SK-N-SH treated with all-trans-retinoic acid at 6 μM for 48 hours (cell line): Measurements from ENCODE around the gene STOX1.
"Not testable (repeated sequence)": the region's sequence is repeated elsewhere in the genome, so short reads cannot be mapped to it uniquely, and the experiment has no call there.

Experiments used
- ATAC-seq: fragments of 200-7000 bp; cut with Tn5 transposase; 3 replicates; pipeline ENCODE4 v1.9.1; 2020; ENCODE audit warnings: mild to moderate bottlenecking, moderate library complexity
- BACH2 ChIP-seq: fragments of 250-450 bp; sonication (Bioruptor Pico); IDR thresholded peaks from 2 replicates; pipeline ENCODE4 v1.9.0; 2021; ENCODE audit warnings: mild to moderate bottlenecking, borderline replicate concordance
- CREB5 ChIP-seq: fragments of 250-450 bp; sonication (Bioruptor Pico); IDR thresholded peaks from 2 replicates; pipeline ENCODE4 v1.5.1; 2020; ENCODE audit warnings: low read depth, mild to moderate bottlenecking, moderate library complexity
- CSDC2 ChIP-seq: fragments of 250-450 bp; sonication (Bioruptor Pico); IDR thresholded peaks from 2 replicates; pipeline ENCODE4 v1.5.0; 2020; ENCODE audit warnings: mild to moderate bottlenecking, moderate library complexity
- CSRNP3 ChIP-seq: fragments of 250-450 bp; sonication (Bioruptor Pico); IDR thresholded peaks from 2 replicates; pipeline ENCODE4 v1.5.1; 2021; ENCODE audit warnings: mild to moderate bottlenecking, moderate library complexity
- ESRRG ChIP-seq: fragments of 250-450 bp; sonication (Bioruptor Pico); IDR thresholded peaks from 2 replicates; pipeline ENCODE4 v1.6.1; 2021; ENCODE audit warnings: mild to moderate bottlenecking
- GLIS3 ChIP-seq: fragments of 250-450 bp; sonication (Bioruptor Pico); IDR thresholded peaks from 2 replicates; pipeline ENCODE4 v1.5.0; 2020; ENCODE audit warnings: mild to moderate bottlenecking, moderate library complexity
- OSR1 ChIP-seq: fragments of 250-450 bp; sonication (Bioruptor Pico); IDR thresholded peaks from 2 replicates; pipeline ENCODE4 v1.8.0; 2022; ENCODE audit warnings: moderate library complexity, mild to moderate bottlenecking, inconsistent platforms
- RARB ChIP-seq: fragments of 250-450 bp; sonication (Bioruptor Pico); IDR thresholded peaks from 2 replicates; pipeline ENCODE4 v1.8.0; 2021; ENCODE audit warnings: mild to moderate bottlenecking, moderate library complexity
- SNAI2 ChIP-seq: fragments of 250-450 bp; sonication (Bioruptor Pico); IDR thresholded peaks from 2 replicates; pipeline ENCODE4 v1.5.0; 2020; ENCODE audit warnings: mild to moderate bottlenecking, moderate library complexity
- TCF4 ChIP-seq: fragments of 250-450 bp; sonication (Bioruptor Pico); IDR thresholded peaks from 2 replicates; pipeline ENCODE4 v1.8.0; 2021; ENCODE audit warnings: mild to moderate bottlenecking, moderate library complexity, borderline replicate concordance
- TOX ChIP-seq: fragments of 250-450 bp; sonication (Bioruptor Pico); IDR thresholded peaks from 2 replicates; pipeline ENCODE4 v1.8.0; 2021; ENCODE audit warnings: mild to moderate bottlenecking, moderate library complexity, borderline replicate concordance
- ZC3H10 ChIP-seq: fragments of 250-450 bp; sonication (Bioruptor Pico); IDR thresholded peaks from 2 replicates; pipeline ENCODE4 v1.5.1; 2021; ENCODE audit warnings: mild to moderate bottlenecking, moderate library complexity
- ZFP3 ChIP-seq: fragments of 250-450 bp; sonication (Bioruptor Pico); IDR thresholded peaks from 2 replicates; pipeline ENCODE4 v1.5.0; 2020; ENCODE audit warnings: mild to moderate bottlenecking, moderate library complexity
- ZFP30 ChIP-seq: fragments of 450-650 bp; formaldehyde crosslinking; IDR thresholded peaks from 2 replicates; pipeline ENCODE4 v1.5.0; 2022; ENCODE audit warnings: mild to moderate bottlenecking, moderate library complexity
- ZNF70 ChIP-seq: fragments of 450-650 bp; formaldehyde crosslinking; IDR thresholded peaks from 2 replicates; pipeline ENCODE4 v1.5.0; 2020; ENCODE audit warnings: mild to moderate bottlenecking, moderate library complexity
- ZNF8 ChIP-seq: fragments of 450-650 bp; formaldehyde crosslinking; IDR thresholded peaks from 2 replicates; pipeline ENCODE4 v1.5.0; 2020; ENCODE audit warnings: mild to moderate bottlenecking, moderate library complexity
- TF ChIP-seq, protein P1 (sequence below): fragments of 250-450 bp; sonication (Bioruptor Pico); IDR thresholded peaks from 2 replicates; pipeline ENCODE4 v1.5.0; 2020; ENCODE audit warnings: mild to moderate bottlenecking, moderate library complexity
- TF ChIP-seq, protein P2 (sequence below): fragments of 250-450 bp; sonication (Bioruptor Pico); IDR thresholded peaks from 2 replicates; pipeline ENCODE4 v1.8.0; 2020; ENCODE audit warnings: mild to moderate bottlenecking, moderate library complexity, borderline replicate concordance
- TF ChIP-seq, protein P3 (sequence below): fragments of 250-450 bp; sonication (Bioruptor Pico); IDR thresholded peaks from 2 replicates; pipeline ENCODE4 v1.8.0; 2021; ENCODE audit warnings: low read depth, mild to moderate bottlenecking, moderate library complexity, borderline replicate concordance

STOX1 gene

DNA sequence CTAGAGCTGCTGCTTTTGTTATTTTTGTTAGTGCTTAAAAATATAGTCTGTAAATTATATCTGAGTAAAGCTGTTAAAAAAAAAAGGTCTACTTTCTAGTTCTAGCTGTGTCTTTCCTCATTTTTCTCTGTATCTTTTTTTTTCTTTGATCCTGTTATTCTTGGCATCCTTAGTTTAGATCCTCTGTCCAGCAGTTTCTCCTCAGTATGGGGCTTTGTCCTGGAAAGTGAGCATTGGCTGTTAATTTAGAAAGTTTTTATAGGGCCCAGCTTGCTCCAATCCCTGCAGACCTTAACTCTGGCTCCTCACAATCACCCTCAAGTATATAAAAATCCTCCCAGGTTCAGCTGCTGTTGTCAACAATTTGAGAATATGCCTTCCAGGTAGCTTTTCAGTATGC is 97.3 kb downstream of the STOX1 start:
- ATAC-seq, result no peak
- TF ChIP-seq BACH2 (CRISPR knock-in tag), result no peak
- no peak for TF ChIP-seq ZC3H10 (CRISPR knock-in tag)
- no peak for TF ChIP-seq ESRRG (CRISPR knock-in tag)

- TF ChIP-seq CREB5 (no peak), BACH2 (CRISPR knock-in tag) (no peak), ZFP3 (CRISPR knock-in tag) (no peak), TCF4 (CRISPR knock-in tag) (no peak)
- TF ChIP-seq, all 23 proteins: peak for 0
- ATAC-seq, result no peak
Measured at GRCh38 chr10:68925489-68925888, 98.2 kb downstream of the STOX1 start.

DNA sequence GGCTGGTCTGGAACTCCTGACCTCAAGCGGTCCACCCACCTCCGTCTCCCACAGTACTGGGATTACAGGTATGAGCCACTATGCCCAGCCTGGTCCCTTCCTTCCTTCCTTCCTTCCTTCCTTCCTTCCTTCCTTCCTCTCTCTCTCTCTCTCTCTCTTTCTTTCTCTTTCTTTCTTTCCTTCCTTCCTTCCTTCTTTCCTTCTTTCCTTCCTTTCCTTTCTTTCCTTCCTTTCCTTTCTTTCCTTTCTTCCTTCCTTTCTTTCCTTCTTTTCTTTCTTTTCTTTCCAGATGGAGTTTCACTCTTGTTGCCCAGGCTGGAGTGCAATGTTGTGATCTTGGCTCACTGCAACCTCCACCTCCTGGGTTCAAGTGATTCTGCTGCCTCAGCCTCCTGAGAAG is 101.8 kb downstream of the STOX1 start:
- not testable (repeated sequence) for ATAC-seq

DNA sequence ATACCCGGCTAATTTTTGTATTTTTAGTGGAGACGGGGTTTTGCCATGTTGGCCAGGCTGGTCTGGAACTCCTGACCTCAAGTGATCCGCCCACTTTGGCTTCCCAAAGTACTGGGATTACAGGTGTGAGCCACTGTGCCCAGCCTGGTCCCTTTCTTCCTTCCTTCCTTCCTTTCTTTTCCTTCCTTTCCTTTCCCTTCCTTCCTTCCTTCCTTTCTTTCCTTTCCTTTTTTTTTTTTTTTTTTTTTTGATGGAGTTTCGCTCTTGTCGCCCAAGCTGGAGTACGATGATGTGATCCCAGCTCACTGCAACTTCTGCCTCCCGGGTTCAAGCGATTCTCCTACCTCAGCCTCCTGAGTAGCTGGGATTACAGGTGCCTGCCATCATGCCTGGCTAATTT is 102.6 kb downstream of the STOX1 start:
- ATAC-seq, result not testable (repeated sequence)

GRCh38 chr10:68932860-68933259 is 105.5 kb downstream of the STOX1 start:
- not testable (repeated sequence) for ATAC-seq

DNA sequence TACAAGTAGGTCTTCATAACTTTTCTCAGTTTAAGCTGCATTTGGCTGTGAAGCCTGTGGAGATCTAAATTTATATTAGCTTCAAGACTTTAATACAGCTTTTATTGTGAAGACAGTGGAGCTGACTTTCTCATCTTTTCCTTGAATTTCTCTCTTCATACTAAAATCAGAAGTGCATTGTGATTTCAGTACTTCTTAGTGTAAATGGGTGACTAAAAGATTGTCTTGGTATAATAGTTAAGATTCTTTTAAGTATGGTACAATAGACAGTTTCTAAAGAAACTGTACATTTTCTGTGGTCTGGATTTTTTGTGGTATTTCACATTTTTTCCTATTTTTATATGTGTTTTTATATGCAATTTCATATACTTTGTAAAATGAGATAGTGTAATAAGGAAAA is 107.7 kb downstream of the STOX1 start:
- TF ChIP-seq, protein P1, sequence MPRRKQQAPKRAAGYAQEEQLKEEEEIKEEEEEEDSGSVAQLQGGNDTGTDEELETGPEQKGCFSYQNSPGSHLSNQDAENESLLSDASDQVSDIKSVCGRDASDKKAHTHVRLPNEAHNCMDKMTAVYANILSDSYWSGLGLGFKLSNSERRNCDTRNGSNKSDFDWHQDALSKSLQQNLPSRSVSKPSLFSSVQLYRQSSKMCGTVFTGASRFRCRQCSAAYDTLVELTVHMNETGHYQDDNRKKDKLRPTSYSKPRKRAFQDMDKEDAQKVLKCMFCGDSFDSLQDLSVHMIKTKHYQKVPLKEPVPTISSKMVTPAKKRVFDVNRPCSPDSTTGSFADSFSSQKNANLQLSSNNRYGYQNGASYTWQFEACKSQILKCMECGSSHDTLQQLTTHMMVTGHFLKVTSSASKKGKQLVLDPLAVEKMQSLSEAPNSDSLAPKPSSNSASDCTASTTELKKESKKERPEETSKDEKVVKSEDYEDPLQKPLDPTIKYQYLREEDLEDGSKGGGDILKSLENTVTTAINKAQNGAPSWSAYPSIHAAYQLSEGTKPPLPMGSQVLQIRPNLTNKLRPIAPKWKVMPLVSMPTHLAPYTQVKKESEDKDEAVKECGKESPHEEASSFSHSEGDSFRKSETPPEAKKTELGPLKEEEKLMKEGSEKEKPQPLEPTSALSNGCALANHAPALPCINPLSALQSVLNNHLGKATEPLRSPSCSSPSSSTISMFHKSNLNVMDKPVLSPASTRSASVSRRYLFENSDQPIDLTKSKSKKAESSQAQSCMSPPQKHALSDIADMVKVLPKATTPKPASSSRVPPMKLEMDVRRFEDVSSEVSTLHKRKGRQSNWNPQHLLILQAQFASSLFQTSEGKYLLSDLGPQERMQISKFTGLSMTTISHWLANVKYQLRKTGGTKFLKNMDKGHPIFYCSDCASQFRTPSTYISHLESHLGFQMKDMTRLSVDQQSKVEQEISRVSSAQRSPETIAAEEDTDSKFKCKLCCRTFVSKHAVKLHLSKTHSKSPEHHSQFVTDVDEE, result no peak
- TF ChIP-seq ZNF70 (no peak), CSRNP3 (CRISPR knock-in tag) (no peak), CSDC2 (CRISPR knock-in tag) (no peak), ZFP30 (CRISPR knock-in tag) (no peak), OSR1 (no peak), TCF4 (CRISPR knock-in tag) (no peak), ZNF8 (CRISPR knock-in tag) (no peak), TOX (no peak), RARB (CRISPR knock-in tag) (no peak), SNAI2 (CRISPR knock-in tag) (no peak), ZFP3 (CRISPR knock-in tag) (no peak), ZC3H10 (CRISPR knock-in tag) (no peak), GLIS3 (CRISPR knock-in tag) (no peak)
- TF ChIP-seq, protein P2, sequence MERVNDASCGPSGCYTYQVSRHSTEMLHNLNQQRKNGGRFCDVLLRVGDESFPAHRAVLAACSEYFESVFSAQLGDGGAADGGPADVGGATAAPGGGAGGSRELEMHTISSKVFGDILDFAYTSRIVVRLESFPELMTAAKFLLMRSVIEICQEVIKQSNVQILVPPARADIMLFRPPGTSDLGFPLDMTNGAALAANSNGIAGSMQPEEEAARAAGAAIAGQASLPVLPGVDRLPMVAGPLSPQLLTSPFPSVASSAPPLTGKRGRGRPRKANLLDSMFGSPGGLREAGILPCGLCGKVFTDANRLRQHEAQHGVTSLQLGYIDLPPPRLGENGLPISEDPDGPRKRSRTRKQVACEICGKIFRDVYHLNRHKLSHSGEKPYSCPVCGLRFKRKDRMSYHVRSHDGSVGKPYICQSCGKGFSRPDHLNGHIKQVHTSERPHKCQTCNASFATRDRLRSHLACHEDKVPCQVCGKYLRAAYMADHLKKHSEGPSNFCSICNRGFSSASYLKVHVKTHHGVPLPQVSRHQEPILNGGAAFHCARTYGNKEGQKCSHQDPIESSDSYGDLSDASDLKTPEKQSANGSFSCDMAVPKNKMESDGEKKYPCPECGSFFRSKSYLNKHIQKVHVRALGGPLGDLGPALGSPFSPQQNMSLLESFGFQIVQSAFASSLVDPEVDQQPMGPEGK (CRISPR knock-in tag), result no peak
- TF ChIP-seq, protein P3, sequence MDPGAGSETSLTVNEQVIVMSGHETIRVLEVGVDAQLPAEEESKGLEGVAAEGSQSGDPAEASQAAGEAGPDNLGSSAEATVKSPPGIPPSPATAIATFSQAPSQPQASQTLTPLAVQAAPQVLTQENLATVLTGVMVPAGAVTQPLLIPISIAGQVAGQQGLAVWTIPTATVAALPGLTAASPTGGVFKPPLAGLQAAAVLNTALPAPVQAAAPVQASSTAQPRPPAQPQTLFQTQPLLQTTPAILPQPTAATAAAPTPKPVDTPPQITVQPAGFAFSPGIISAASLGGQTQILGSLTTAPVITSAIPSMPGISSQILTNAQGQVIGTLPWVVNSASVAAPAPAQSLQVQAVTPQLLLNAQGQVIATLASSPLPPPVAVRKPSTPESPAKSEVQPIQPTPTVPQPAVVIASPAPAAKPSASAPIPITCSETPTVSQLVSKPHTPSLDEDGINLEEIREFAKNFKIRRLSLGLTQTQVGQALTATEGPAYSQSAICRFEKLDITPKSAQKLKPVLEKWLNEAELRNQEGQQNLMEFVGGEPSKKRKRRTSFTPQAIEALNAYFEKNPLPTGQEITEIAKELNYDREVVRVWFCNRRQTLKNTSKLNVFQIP (CRISPR knock-in tag), result no peak
- ATAC-seq, result no peak
